H9 (cell line): Measurements from ENCODE around the gene EXD2. TPM values are rescaled to one million over a fixed set of nuclear protein-coding genes. Genes with fewer than 3 reads are reported as not detected.

Source experiments
- DNase-seq: peaks from one replicate; pipeline ENCODE4 v3.0.0-alpha.2; 2017
- H2AFZ ChIP-seq: one replicate; pipeline ENCODE4 v1.6.1; 2013; ENCODE audit warnings: mild to moderate bottlenecking, low read length, control low read depth, moderate library complexity
- H2AK5ac ChIP-seq: 2 replicates; pipeline ENCODE4 v1.6.1; 2013; ENCODE audit warnings: low read length, control low read depth, mixed read lengths; ENCODE audit not compliant: insufficient read length
- H2BK120ac ChIP-seq: one replicate; pipeline ENCODE4 v1.6.1; 2013; ENCODE audit warnings: low read depth, mild to moderate bottlenecking, low read length, control low read depth, inconsistent platforms; ENCODE audit not compliant: poor library complexity, severe bottlenecking
- H2BK12ac ChIP-seq: 2 replicates; pipeline ENCODE4 v1.6.1; 2013; ENCODE audit warnings: low read length, control low read depth, mixed read lengths, low read depth; ENCODE audit not compliant: insufficient read length
- H2BK15ac ChIP-seq: 2 replicates; pipeline ENCODE4 v1.6.1; 2013; ENCODE audit warnings: low read depth, low read length, control low read depth
- H2BK20ac ChIP-seq: one replicate; pipeline ENCODE4 v1.6.1; 2013; ENCODE audit warnings: low read depth, mild to moderate bottlenecking, low read length, control low read depth, inconsistent platforms; ENCODE audit not compliant: poor library complexity, severe bottlenecking
- H2BK5ac ChIP-seq: 2 replicates; pipeline ENCODE4 v1.6.1; 2013; ENCODE audit warnings: low read length, control low read depth, mixed read lengths; ENCODE audit not compliant: insufficient read length
- H3K14ac ChIP-seq: 2 replicates; pipeline ENCODE4 v1.6.1; 2013; ENCODE audit warnings: low read length, control low read depth; ENCODE audit not compliant: insufficient read depth
- H3K18ac ChIP-seq: 2 replicates; pipeline ENCODE4 v1.6.1; 2013; ENCODE audit warnings: low read depth, mild to moderate bottlenecking, mixed read lengths, low read length, control low read depth; ENCODE audit not compliant: insufficient read length
- H3K23ac ChIP-seq: 2 replicates; pipeline ENCODE4 v1.6.1; 2013; ENCODE audit warnings: low read length, control low read depth, mixed read lengths, low read depth; ENCODE audit not compliant: insufficient read length
- H3K23me2 ChIP-seq: 2 replicates; pipeline ENCODE4 v1.6.1; 2013; ENCODE audit warnings: low read depth, mild to moderate bottlenecking, mixed read lengths, low read length, control low read depth; ENCODE audit not compliant: insufficient read length, poor library complexity, severe bottlenecking
- H3K27ac ChIP-seq: 2 replicates; pipeline ENCODE4 v1.5.1; 2013; ENCODE audit warnings: low read length, control low read depth, mixed read lengths, low read depth; ENCODE audit not compliant: insufficient read length
- H3K27me3 ChIP-seq: 2 replicates; pipeline ENCODE4 v1.6.1; 2013; ENCODE audit warnings: low read length, control low read depth, inconsistent platforms; ENCODE audit not compliant: insufficient read depth
- H3K4ac ChIP-seq: 2 replicates; pipeline ENCODE4 v1.6.1; 2013; ENCODE audit warnings: low read depth, mild to moderate bottlenecking, control low read depth, inconsistent platforms, low read length, moderate library complexity
- H3K4me1 ChIP-seq: 2 replicates; pipeline ENCODE4 v1.6.1; 2013; ENCODE audit warnings: low read length, control low read depth, inconsistent platforms; ENCODE audit not compliant: insufficient read depth
- H3K4me2 ChIP-seq: 2 replicates; pipeline ENCODE4 v1.6.1; 2013; ENCODE audit warnings: low read length, control low read depth, mixed read lengths; ENCODE audit not compliant: insufficient read length, insufficient read depth
- H3K56ac ChIP-seq: 2 replicates; pipeline ENCODE4 v1.6.1; 2013; ENCODE audit warnings: low read depth, mild to moderate bottlenecking, mixed read lengths, low read length, control low read depth; ENCODE audit not compliant: insufficient read length
- H3K79me1 ChIP-seq: 2 replicates; pipeline ENCODE4 v1.6.1; 2013; ENCODE audit warnings: low read depth, mild to moderate bottlenecking, moderate library complexity, low read length, control low read depth, inconsistent platforms; ENCODE audit not compliant: insufficient read depth, poor library complexity, severe bottlenecking
- H3K79me2 ChIP-seq: 2 replicates; pipeline ENCODE4 v1.6.1; 2013; ENCODE audit warnings: low read length, control low read depth, inconsistent platforms; ENCODE audit not compliant: insufficient read depth
- H3K9ac ChIP-seq: 2 replicates; pipeline ENCODE4 v1.6.1; 2013; ENCODE audit warnings: low read length, control low read depth, mixed read lengths; ENCODE audit not compliant: insufficient read length; ENCODE audit errors: extremely low read depth
- H3K9me3 ChIP-seq: one replicate; pipeline ENCODE4 v1.6.1; 2013; ENCODE audit warnings: low read depth, low read length, inconsistent platforms; ENCODE audit not compliant: control insufficient read depth
- H3T11ph ChIP-seq: one replicate; pipeline ENCODE4 v1.6.1; 2013; ENCODE audit warnings: mild to moderate bottlenecking, low read length, control low read depth, inconsistent platforms
- H4K20me1 ChIP-seq: one replicate; pipeline ENCODE4 v1.6.1; 2013; ENCODE audit not compliant: control insufficient read depth, insufficient read length, insufficient read depth
- H4K5ac ChIP-seq: 2 replicates; pipeline ENCODE4 v1.6.1; 2013; ENCODE audit warnings: low read depth, mild to moderate bottlenecking, mixed read lengths, low read length, control low read depth; ENCODE audit not compliant: insufficient read length
- H4K8ac ChIP-seq: replicated peaks from 2 replicates; pipeline ENCODE4 v1.6.1; 2013; ENCODE audit warnings: low read length, control low read depth, mixed read lengths, low read depth; ENCODE audit not compliant: insufficient read length
- H4K91ac ChIP-seq: 2 replicates; pipeline ENCODE4 v1.6.1; 2013; ENCODE audit warnings: low read depth, mild to moderate bottlenecking, moderate library complexity, mixed read lengths, low read length, control low read depth; ENCODE audit not compliant: insufficient read length
- H3K27ac Mint-ChIP-seq, 3 experiments: 2 replicates in 2 of 3; 3 replicates in 1 of 3; pipeline ENCODE4 v1.8.0; 2020 to 2021; ENCODE audit warnings: mixed read lengths in 3 of 3, mild to moderate bottlenecking in 1 of 3, moderate library complexity in 1 of 3
- H3K27me3 Mint-ChIP-seq: 2 replicates; pipeline ENCODE4 v1.8.0; 2021; ENCODE audit warnings: low read depth, mild to moderate bottlenecking, moderate library complexity, mixed read lengths
- H3K36me3 Mint-ChIP-seq, 3 experiments: 2 replicates in 2 of 3; 3 replicates in 1 of 3; pipeline ENCODE4 v1.8.0; 2020 to 2021; ENCODE audit warnings: low read depth in 3 of 3, mixed read lengths in 3 of 3; ENCODE audit not compliant: insufficient read depth in 1 of 3
- H3K4me1 Mint-ChIP-seq, 2 experiments: 2 replicates each; pipeline ENCODE4 v1.8.0; 2020; ENCODE audit warnings: mixed read lengths in 2 of 2
- H3K4me3 Mint-ChIP-seq, 2 experiments: 2 replicates in 1 of 2; 3 replicates in 1 of 2; pipeline ENCODE4 v1.8.0; 2020 to 2021; ENCODE audit warnings: mild to moderate bottlenecking in 2 of 2, mixed read lengths in 2 of 2, moderate library complexity in 1 of 2
- H3K9me3 Mint-ChIP-seq, 2 experiments: 2 replicates in 1 of 2; 3 replicates in 1 of 2; pipeline ENCODE4 v1.8.0; 2020; ENCODE audit warnings: mild to moderate bottlenecking in 2 of 2, mixed read lengths in 2 of 2, moderate library complexity in 1 of 2
- CTCF ChIP-seq: fragments of 200-600 bp; sonication (generic); conservative IDR thresholded peaks from 3 replicates; pipeline ENCODE4 v1.8.0; 2021; ENCODE audit warnings: antibody characterized with exemption, mild to moderate bottlenecking
- WGBS: extraction: QIAGEN DNeasy Blood & Tissue Kit; methylation state at CpG from one replicate; pipeline ENCODE4 v1.1.7; 2013; ENCODE audit warnings: missing lambda C conversion rate, low lambda C conversion rate, mixed read lengths; ENCODE audit not compliant: insufficient read length; ENCODE audit errors: extremely low coverage; 5-methylcytosine and 5-hydroxymethylcytosine counted together
- total RNA-seq: library from RNA; stranded (reverse); gene quantifications from 2 replicates; pipeline ENCODE4 v1.2.1, GENCODE V29; 2021

Gene EXD2
- total RNA-seq, 1 experiment from 2014 or later, result 19.6 TPM

DNA sequence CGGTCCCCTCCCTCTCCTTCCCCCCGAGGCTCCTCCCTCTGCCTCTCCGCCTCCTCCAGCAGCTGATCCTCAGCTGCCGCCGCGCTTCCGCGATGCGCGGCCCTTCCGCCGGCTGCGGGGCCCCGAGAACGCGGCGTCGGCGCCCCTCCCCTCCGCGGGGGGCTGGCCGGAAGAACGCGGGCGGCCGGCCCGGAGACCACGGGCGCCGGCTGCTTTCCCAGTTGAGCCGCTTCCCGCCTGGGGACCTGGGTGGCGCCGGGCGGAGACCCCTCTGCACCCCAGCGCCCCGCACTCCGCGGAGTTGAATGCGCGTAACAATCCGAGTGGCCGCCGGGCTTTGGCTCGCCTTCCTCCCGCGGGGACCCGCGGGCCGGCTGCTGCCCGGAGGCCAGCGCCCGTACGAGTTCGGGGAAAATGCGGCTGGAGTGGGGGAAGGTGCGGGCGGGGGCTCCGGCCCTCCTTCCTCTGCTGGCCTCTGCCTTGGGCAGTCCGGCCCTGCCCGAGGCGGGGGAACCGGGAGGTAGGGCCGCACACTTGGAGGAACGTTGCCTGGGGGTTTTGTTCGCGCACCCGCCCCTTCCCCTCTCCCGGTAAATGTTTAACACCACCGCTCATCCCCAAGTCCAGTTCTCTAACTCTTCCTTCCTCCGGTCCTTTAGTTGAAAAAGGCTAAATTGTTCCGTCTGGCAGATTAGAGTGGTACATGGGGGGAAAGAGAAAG is 38.0 kb upstream of the EXD2 start:
- Mint-ChIP-seq H3K27me3 (peaks cover 13% of the 10 kb centered on the region), H3K36me3 (peaks cover 4 to 6% (median 6%) of the 10 kb centered on the region in 3 experiments; a peak in 6 of 7 replicates), H3K9me3 (0 out of 5 replicates have a peak, but pooled peaks cover 0 to 2% of the 10 kb centered on the region in 2 experiments), H3K27ac (peak overlapping the region in 2 of 3 experiments; percentile 27 to 32; a peak in 1 of 7 replicates), H3K4me3 (peak overlapping the region; percentile 88 to 91), H3K4me1 (peaks cover 17 to 27% of the 10 kb centered on the region in 2 experiments)
- H3K9ac ChIP-seq, result no peak overlapping the region
- H4K8ac ChIP-seq, result no peak overlapping the region
- no peak overlapping the region for H3T11ph ChIP-seq
- no peak overlapping the region for H3K4ac ChIP-seq
- H4K5ac ChIP-seq, result no peak overlapping the region
- H3K23me2 ChIP-seq, result peaks cover 16% of the 10 kb centered on the region
- peak; percentile 92 for DNase-seq
- WGBS, result no CpG with 5 or more reads among the region's 72 CpGs
- H3K27ac ChIP-seq, result no peak overlapping the region
- H2BK12ac ChIP-seq, result no peak overlapping the region
- no peak overlapping the region for H2BK20ac ChIP-seq
- 0 out of 2 replicates have a peak overlapping the region, but pooled peaks have one; percentile 9 for H3K14ac ChIP-seq
- H2AK5ac ChIP-seq, result no peak overlapping the region
- no peak overlapping the region for H2BK120ac ChIP-seq
- H3K18ac ChIP-seq, result no peak overlapping the region
- H3K4me1 ChIP-seq, result peaks cover 4% of the 10 kb centered on the region; the same call in 1 of the 2 replicates
- no peaks in the 10 kb centered on the region for H3K9me3 ChIP-seq
- no peak overlapping the region for H3K23ac ChIP-seq
- H2BK15ac ChIP-seq, result no peak overlapping the region
- H4K20me1 ChIP-seq, result no peaks in the 10 kb centered on the region
- H3K56ac ChIP-seq, result no peak overlapping the region
- H2AFZ ChIP-seq, result peak overlapping the region; percentile 61
- H3K4me2 ChIP-seq, result peak overlapping the region; percentile 99
- H3K79me1 ChIP-seq, result peaks cover 6% of the 10 kb centered on the region
- no peaks in the 10 kb centered on the region; the same call in 1 of the 2 replicates for H3K27me3 ChIP-seq
- TF ChIP-seq CTCF, result no peak
- peaks cover 2% of the 10 kb centered on the region; the same call in 1 of the 2 replicates for H3K79me2 ChIP-seq
- H4K91ac ChIP-seq, result no peak overlapping the region
- H2BK5ac ChIP-seq, result no peak overlapping the region
